ENCODE data around the gene BST1.

GRCh38 chr4:15719506-15719905 is 16.6 kb downstream of the BST1 start:
- TF ChIP-seq POLR2AphosphoS5 (IDR thresholded peaks at IDR 0.05; ENCODE audit: low read depth, low read length) (no peak), REST (IDR thresholded peaks at IDR 0.05; ENCODE audit: insufficient read depth in 1 of 2, low read depth in 2 of 2, low read length in 2 of 2) (no peak), SIN3A (IDR thresholded peaks at IDR 0.05; ENCODE audit: borderline replicate concordance, insufficient read depth, low read length) (no peak), TAF1 (IDR thresholded peaks at IDR 0.05; ENCODE audit: borderline replicate concordance, insufficient read depth, low read length) (no peak), FOXP2 (optimal IDR thresholded peaks at IDR 0.05; ENCODE audit: borderline replicate concordance, extremely low read depth, extremely low read length, insufficient read depth) (no peak)

All from PFSK-1 (cell line).